ENCODE data around the gene NUMA1. TPM values are rescaled to one million over a fixed set of nuclear protein-coding genes. Genes with fewer than 3 reads are reported as not detected.
A peak's percentile ranks its signal among the peaks of the same experiment; 100 is the strongest.

NUMA1 gene
- total and polyA plus RNA-seq, 9 of the 15 experiments (the other 6 are each of a cell fraction or from before 2014, with no cell fraction given) = 4.1 to 104 (median 51.2) TPM

GRCh38 chr11:71962428-71963038 is 117.8 kb downstream of the NUMA1 start (continued):
- TF ChIP-seq, protein P1, sequence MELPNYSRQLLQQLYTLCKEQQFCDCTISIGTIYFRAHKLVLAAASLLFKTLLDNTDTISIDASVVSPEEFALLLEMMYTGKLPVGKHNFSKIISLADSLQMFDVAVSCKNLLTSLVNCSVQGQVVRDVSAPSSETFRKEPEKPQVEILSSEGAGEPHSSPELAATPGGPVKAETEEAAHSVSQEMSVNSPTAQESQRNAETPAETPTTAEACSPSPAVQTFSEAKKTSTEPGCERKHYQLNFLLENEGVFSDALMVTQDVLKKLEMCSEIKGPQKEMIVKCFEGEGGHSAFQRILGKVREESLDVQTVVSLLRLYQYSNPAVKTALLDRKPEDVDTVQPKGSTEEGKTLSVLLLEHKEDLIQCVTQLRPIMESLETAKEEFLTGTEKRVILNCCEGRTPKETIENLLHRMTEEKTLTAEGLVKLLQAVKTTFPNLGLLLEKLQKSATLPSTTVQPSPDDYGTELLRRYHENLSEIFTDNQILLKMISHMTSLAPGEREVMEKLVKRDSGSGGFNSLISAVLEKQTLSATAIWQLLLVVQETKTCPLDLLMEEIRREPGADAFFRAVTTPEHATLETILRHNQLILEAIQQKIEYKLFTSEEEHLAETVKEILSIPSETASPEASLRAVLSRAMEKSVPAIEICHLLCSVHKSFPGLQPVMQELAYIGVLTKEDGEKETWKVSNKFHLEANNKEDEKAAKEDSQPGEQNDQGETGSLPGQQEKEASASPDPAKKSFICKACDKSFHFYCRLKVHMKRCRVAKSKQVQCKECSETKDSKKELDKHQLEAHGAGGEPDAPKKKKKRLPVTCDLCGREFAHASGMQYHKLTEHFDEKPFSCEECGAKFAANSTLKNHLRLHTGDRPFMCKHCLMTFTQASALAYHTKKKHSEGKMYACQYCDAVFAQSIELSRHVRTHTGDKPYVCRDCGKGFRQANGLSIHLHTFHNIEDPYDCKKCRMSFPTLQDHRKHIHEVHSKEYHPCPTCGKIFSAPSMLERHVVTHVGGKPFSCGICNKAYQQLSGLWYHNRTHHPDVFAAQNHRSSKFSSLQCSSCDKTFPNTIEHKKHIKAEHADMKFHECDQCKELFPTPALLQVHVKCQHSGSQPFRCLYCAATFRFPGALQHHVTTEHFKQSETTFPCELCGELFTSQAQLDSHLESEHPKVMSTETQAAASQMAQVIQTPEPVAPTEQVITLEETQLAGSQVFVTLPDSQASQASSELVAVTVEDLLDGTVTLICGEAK (IDR thresholded peaks at IDR 0.05) = no peak
- TF ChIP-seq, protein P1 (CRISPR knock-in tag; IDR thresholded peaks at IDR 0.05) = no peak
- TF ChIP-seq SIX5 (IDR thresholded peaks at IDR 0.05; ENCODE audit: borderline replicate concordance in 1 of 2, insufficient read depth in 1 of 2, low read depth in 1 of 2, low read length in 2 of 2) = no peak
- TF ChIP-seq, protein P2, sequence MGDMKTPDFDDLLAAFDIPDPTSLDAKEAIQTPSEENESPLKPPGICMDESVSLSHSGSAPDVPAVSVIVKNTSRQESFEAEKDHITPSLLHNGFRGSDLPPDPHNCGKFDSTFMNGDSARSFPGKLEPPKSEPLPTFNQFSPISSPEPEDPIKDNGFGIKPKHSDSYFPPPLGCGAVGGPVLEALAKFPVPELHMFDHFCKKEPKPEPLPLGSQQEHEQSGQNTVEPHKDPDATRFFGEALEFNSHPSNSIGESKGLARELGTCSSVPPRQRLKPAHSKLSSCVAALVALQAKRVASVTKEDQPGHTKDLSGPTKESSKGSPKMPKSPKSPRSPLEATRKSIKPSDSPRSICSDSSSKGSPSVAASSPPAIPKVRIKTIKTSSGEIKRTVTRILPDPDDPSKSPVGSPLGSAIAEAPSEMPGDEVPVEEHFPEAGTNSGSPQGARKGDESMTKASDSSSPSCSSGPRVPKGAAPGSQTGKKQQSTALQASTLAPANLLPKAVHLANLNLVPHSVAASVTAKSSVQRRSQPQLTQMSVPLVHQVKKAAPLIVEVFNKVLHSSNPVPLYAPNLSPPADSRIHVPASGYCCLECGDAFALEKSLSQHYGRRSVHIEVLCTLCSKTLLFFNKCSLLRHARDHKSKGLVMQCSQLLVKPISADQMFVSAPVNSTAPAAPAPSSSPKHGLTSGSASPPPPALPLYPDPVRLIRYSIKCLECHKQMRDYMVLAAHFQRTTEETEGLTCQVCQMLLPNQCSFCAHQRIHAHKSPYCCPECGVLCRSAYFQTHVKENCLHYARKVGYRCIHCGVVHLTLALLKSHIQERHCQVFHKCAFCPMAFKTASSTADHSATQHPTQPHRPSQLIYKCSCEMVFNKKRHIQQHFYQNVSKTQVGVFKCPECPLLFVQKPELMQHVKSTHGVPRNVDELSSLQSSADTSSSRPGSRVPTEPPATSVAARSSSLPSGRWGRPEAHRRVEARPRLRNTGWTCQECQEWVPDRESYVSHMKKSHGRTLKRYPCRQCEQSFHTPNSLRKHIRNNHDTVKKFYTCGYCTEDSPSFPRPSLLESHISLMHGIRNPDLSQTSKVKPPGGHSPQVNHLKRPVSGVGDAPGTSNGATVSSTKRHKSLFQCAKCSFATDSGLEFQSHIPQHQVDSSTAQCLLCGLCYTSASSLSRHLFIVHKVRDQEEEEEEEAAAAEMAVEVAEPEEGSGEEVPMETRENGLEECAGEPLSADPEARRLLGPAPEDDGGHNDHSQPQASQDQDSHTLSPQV (IDR thresholded peaks at IDR 0.05) = 0 out of 2 replicates have a peak, but pooled peaks have one; percentile 15
- peak; percentile 94 for TF ChIP-seq NFE2 (IDR thresholded peaks at IDR 0.05; ENCODE audit: low read depth)
- TF ChIP-seq RBM34 (IDR thresholded peaks at IDR 0.05; ENCODE audit: borderline replicate concordance, insufficient read depth, low read length) = no peak
- TF ChIP-seq PCBP2 (IDR thresholded peaks at IDR 0.05; ENCODE audit: low read depth, low read length, poor library complexity, severe bottlenecking) = no peak
- TF ChIP-seq TCF7L2 (IDR thresholded peaks at IDR 0.05; ENCODE audit: low read depth, low read length) = no peak
- TF ChIP-seq HEY1 (CRISPR knock-in tag; IDR thresholded peaks at IDR 0.05; ENCODE audit: borderline replicate concordance) = no peak
- TF ChIP-seq, protein P3, sequence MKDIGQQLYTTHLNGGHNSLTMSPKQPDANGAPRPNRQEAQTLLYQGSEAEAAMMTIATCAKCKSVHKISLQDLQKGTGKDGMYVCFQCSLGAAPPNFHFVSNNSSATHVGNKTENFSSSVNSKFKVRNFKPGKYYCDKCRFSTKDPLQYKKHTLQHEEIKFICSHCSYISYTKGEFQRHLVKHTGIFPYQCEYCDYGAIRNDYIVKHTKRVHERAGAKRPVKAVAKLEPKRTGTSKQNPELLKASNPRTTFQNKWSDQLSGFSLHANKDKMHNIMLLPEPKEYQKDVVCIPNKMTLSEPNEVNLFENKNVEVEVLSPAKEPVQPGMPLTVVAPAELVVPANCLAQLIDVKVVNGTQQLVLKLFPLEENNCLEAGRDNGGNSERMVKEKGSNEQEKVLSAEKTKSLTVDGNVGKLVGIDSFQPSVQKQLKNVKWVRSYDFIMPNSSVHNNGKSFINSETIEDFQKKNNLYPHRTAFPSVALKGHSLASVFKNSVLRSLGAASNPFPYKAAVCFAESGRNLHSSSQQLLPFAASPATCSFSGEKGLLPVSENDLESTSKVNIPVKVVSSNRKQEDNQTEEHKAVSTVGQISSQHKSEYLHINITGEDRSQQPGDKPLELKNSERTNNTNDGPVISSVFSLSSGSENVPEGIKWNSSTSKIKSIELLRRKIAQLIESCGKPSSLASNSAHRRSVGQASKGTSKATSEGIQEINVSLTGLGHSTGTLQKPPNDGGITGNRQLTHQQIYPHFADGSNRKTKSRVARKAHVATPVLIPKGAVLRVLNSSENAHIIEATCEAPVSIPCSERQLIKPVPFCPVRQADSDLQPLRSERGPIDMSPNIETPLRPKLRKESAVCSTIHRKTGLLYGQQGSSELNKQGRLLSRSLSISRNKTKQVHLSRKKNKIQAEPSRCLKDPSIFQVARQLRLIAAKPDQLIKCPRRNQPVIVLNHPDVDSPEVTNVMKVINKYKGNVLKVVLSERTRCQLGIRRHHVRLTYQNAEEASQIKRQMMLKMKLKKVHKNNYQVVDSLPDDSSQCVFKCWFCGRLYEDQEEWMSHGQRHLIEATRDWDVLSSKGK (CRISPR knock-in tag; IDR thresholded peaks at IDR 0.05) = no peak

Data from K562 (cell line).